BE2C (cell line): ENCODE data around the gene CSGALNACT2.

Experiments used
- DNase-seq: peaks from one replicate; pipeline ENCODE4 v3.0.0-alpha.2; 2020
- H3K27me3 ChIP-seq: fragments of 250-450 bp; sonication (Bioruptor Pico); 2 replicates; pipeline ENCODE4 v1.5.1; 2020; ENCODE audit warnings: mild to moderate bottlenecking
- H3K36me3 ChIP-seq: fragments of 250-450 bp; sonication (Bioruptor Pico); 2 replicates; pipeline ENCODE4 v1.5.1; 2020; ENCODE audit warnings: mild to moderate bottlenecking
- H3K4me1 ChIP-seq: fragments of 250-450 bp; sonication (Bioruptor Pico); 2 replicates; pipeline ENCODE4 v1.5.1; 2020
- H3K4me3 ChIP-seq: 2 replicates; pipeline ENCODE4 v1.5.1; 2011; ENCODE audit warnings: low read depth, low read length
- H3K9me3 ChIP-seq: fragments of 250-450 bp; sonication (Bioruptor Pico); 2 replicates; pipeline ENCODE4 v1.5.1; 2020
- CTCF ChIP-seq: IDR thresholded peaks from 2 replicates; pipeline ENCODE4 v1.5.1; 2012; ENCODE audit warnings: mild to moderate bottlenecking, low read depth, low read length

Gene CSGALNACT2

GRCh38 chr10:43160921-43161255, 22.6 kb downstream of the CSGALNACT2 start:
- no peaks in the 10 kb centered on the region for H3K36me3 ChIP-seq
- H3K4me3 ChIP-seq = no peak overlapping the region
- DNase-seq = no peak
- TF ChIP-seq CTCF = no peak
- peaks cover 2% of the 10 kb centered on the region; the same call in 1 of the 2 replicates for H3K4me1 ChIP-seq
- no peaks in the 10 kb centered on the region for H3K9me3 ChIP-seq
- no peaks in the 10 kb centered on the region for H3K27me3 ChIP-seq

- no peaks in the 10 kb centered on the region for H3K4me1 ChIP-seq
- H3K36me3 ChIP-seq = no peaks in the 10 kb centered on the region
- no peak for TF ChIP-seq CTCF
- H3K27me3 ChIP-seq = no peaks in the 10 kb centered on the region
- no peak overlapping the region for H3K4me3 ChIP-seq
- no peaks in the 10 kb centered on the region for H3K9me3 ChIP-seq
- DNase-seq = no peak
Measured at GRCh38 chr10:43162604-43163003, 24.4 kb downstream of the CSGALNACT2 start.

- no peak for TF ChIP-seq CTCF
- DNase-seq = no peak
Measured at GRCh38 chr10:43166207-43166879, 28.1 kb downstream of the CSGALNACT2 start.

GRCh38 chr10:43166880-43167497, 28.7 kb downstream of the CSGALNACT2 start:
- no peak for DNase-seq
- H3K36me3 ChIP-seq = peaks cover 2% of the 10 kb centered on the region; the same call in 1 of the 2 replicates
- no peaks in the 10 kb centered on the region for H3K4me1 ChIP-seq
- no peaks in the 10 kb centered on the region for H3K9me3 ChIP-seq
- H3K27me3 ChIP-seq = no peaks in the 10 kb centered on the region
- no peak overlapping the region for H3K4me3 ChIP-seq
- no peak for TF ChIP-seq CTCF

More at GRCh38 chr10:43166207-43166879, 28.1 kb downstream of the CSGALNACT2 start:
- H3K36me3 ChIP-seq = peaks cover 2% of the 10 kb centered on the region; the same call in 1 of the 2 replicates
- H3K9me3 ChIP-seq = no peaks in the 10 kb centered on the region
- H3K27me3 ChIP-seq = no peaks in the 10 kb centered on the region
- no peak overlapping the region for H3K4me3 ChIP-seq
- no peaks in the 10 kb centered on the region for H3K4me1 ChIP-seq

- Histone ChIP-seq H3K9me3 (no peaks in the 10 kb centered on the region), H3K27me3 (no peaks in the 10 kb centered on the region), H3K4me1 (peaks cover 1% of the 10 kb centered on the region; the same call in 1 of the 2 replicates), H3K4me3 (no peak overlapping the region), H3K36me3 (peaks cover 2% of the 10 kb centered on the region; the same call in 1 of the 2 replicates)
- no peak for TF ChIP-seq CTCF
- DNase-seq = no peak
Measured at GRCh38 chr10:43167498-43167889, 29.2 kb downstream of the CSGALNACT2 start.

GRCh38 chr10:43170491-43170890, 32.2 kb downstream of the CSGALNACT2 start:
- no peak for DNase-seq
- H3K36me3 ChIP-seq = peaks cover 2% of the 10 kb centered on the region; the same call in 1 of the 2 replicates
- no peak overlapping the region for H3K4me3 ChIP-seq
- TF ChIP-seq CTCF = 0 out of 2 replicates have a peak, but pooled peaks have one; percentile 15
- H3K9me3 ChIP-seq = no peaks in the 10 kb centered on the region
- H3K27me3 ChIP-seq = no peaks in the 10 kb centered on the region
- H3K4me1 ChIP-seq = peaks cover 8% of the 10 kb centered on the region; the same call in 1 of the 2 replicates
